Trophoblast cell (in vitro differentiated cells and primary cell): Measurements from ENCODE around the gene GAGE10.

ENCODE experiments used
- DNase-seq, 2 donors: peaks; one replicate each; pipeline ENCODE4 v3.0.0-alpha.2; 2016
- H2AFZ ChIP-seq: 2 replicates; pipeline ENCODE4 v1.6.1; 2013; ENCODE audit warnings: low read length, moderate library complexity, mild to moderate bottlenecking; ENCODE audit not compliant: insufficient read depth, poor library complexity
- H2AK5ac ChIP-seq: 2 replicates; pipeline ENCODE4 v1.6.1; 2013; ENCODE audit warnings: mild to moderate bottlenecking, low read length
- H2BK120ac ChIP-seq: 2 replicates; pipeline ENCODE4 v1.6.1; 2013; ENCODE audit warnings: low read length, mild to moderate bottlenecking, moderate library complexity; ENCODE audit not compliant: insufficient read depth, poor library complexity
- H2BK12ac ChIP-seq: 2 replicates; pipeline ENCODE4 v1.6.1; 2013; ENCODE audit warnings: mild to moderate bottlenecking, low read length, moderate library complexity
- H2BK5ac ChIP-seq: 2 replicates; pipeline ENCODE4 v1.6.1; 2013; ENCODE audit warnings: low read length, low read depth, moderate library complexity, mild to moderate bottlenecking; ENCODE audit not compliant: poor library complexity
- H3K14ac ChIP-seq: 2 replicates; pipeline ENCODE4 v1.6.1; 2013; ENCODE audit warnings: mild to moderate bottlenecking, low read length
- H3K18ac ChIP-seq: 2 replicates; pipeline ENCODE4 v1.6.1; 2013; ENCODE audit warnings: mild to moderate bottlenecking, low read length
- H3K23ac ChIP-seq: 2 replicates; pipeline ENCODE4 v1.6.1; 2013; ENCODE audit warnings: low read length
- H3K27ac ChIP-seq: 2 replicates; pipeline ENCODE4 v1.5.1; 2013; ENCODE audit warnings: low read depth, mild to moderate bottlenecking, inconsistent platforms, low read length, moderate library complexity
- H3K27me3 ChIP-seq: 2 replicates; pipeline ENCODE4 v1.6.1; 2013; ENCODE audit warnings: inconsistent platforms, mild to moderate bottlenecking, low read length, moderate library complexity; ENCODE audit not compliant: insufficient read depth
- H3K36me3 ChIP-seq, 2 experiments: 1 replicate in 1 of 2; 2 replicates in 1 of 2; pipeline ENCODE4 v1.6.1; 2013; ENCODE audit warnings: low read length in 2 of 2, mild to moderate bottlenecking in 2 of 2, moderate library complexity in 1 of 2; ENCODE audit not compliant: insufficient read depth in 2 of 2, control insufficient read depth in 1 of 2
- H3K4ac ChIP-seq: 2 replicates; pipeline ENCODE4 v1.6.1; 2013; ENCODE audit warnings: low read depth, mild to moderate bottlenecking, low read length, moderate library complexity
- H3K4me1 ChIP-seq, 2 experiments: 1 replicate in 1 of 2; 2 replicates in 1 of 2; pipeline ENCODE4 v1.6.1; 2013; ENCODE audit warnings: low read length in 2 of 2, mild to moderate bottlenecking in 2 of 2, moderate library complexity in 1 of 2; ENCODE audit not compliant: insufficient read depth in 2 of 2, control insufficient read depth in 1 of 2
- H3K4me2 ChIP-seq: 2 replicates; pipeline ENCODE4 v1.6.1; 2013; ENCODE audit warnings: inconsistent platforms, mild to moderate bottlenecking, low read length, moderate library complexity
- H3K4me3 ChIP-seq: 2 replicates; pipeline ENCODE4 v1.5.1; 2013; ENCODE audit warnings: mild to moderate bottlenecking, low read depth, low read length, inconsistent platforms
- H3K79me1 ChIP-seq: one replicate; pipeline ENCODE4 v1.6.1; 2013; ENCODE audit warnings: low read length
- H3K79me2 ChIP-seq: 2 replicates; pipeline ENCODE4 v1.6.1; 2013; ENCODE audit warnings: low read length, mild to moderate bottlenecking; ENCODE audit not compliant: control insufficient read depth, insufficient read depth, poor library complexity
- H3K9ac ChIP-seq: 2 replicates; pipeline ENCODE4 v1.6.1; 2013; ENCODE audit warnings: mild to moderate bottlenecking, low read length
- H3K9me3 ChIP-seq: 2 replicates; pipeline ENCODE4 v1.6.1; 2013; ENCODE audit warnings: low read depth, mild to moderate bottlenecking, control low read depth, inconsistent platforms, low read length; ENCODE audit not compliant: insufficient read depth
- H4K12ac ChIP-seq: 2 replicates; pipeline ENCODE4 v1.6.1; 2013; ENCODE audit warnings: low read depth, mild to moderate bottlenecking, low read length, moderate library complexity
- H4K8ac ChIP-seq: 2 replicates; pipeline ENCODE4 v1.6.1; 2013; ENCODE audit warnings: low read depth, mild to moderate bottlenecking, low read length, moderate library complexity
- H4K91ac ChIP-seq: one replicate; pipeline ENCODE4 v1.6.1; 2013; ENCODE audit warnings: low read depth, mild to moderate bottlenecking, low read length, moderate library complexity
- WGBS: extraction: QIAGEN DNeasy Blood & Tissue Kit; methylation state at CpG from one replicate; pipeline ENCODE4 v1.1.7; 2013; ENCODE audit warnings: missing lambda C conversion rate; ENCODE audit not compliant: insufficient read length, insufficient coverage; ENCODE audit errors: extremely low coverage; 5-methylcytosine and 5-hydroxymethylcytosine counted together

Gene GAGE10

GRCh38 chrX:49263631-49264030 is 39.8 kb upstream of the GAGE10 start:
- H4K91ac ChIP-seq, result no peak overlapping the region
- no peaks in the 10 kb centered on the region for H3K36me3 ChIP-seq
- no peak overlapping the region for H3K23ac ChIP-seq
- H2BK12ac ChIP-seq, result no peak overlapping the region
- no peak overlapping the region for H4K12ac ChIP-seq
- H3K9ac ChIP-seq, result no peak overlapping the region
- no peak overlapping the region for H4K8ac ChIP-seq
- no peak overlapping the region for H3K14ac ChIP-seq
- no peak overlapping the region for H3K27ac ChIP-seq
- no peaks in the 10 kb centered on the region for H3K9me3 ChIP-seq
- H2AFZ ChIP-seq, result no peak overlapping the region
- H2BK5ac ChIP-seq, result no peak overlapping the region
- H3K27me3 ChIP-seq, result no peaks in the 10 kb centered on the region
- H2BK120ac ChIP-seq, result no peak overlapping the region
- no peak overlapping the region for H2AK5ac ChIP-seq
- no peak overlapping the region for H3K4me3 ChIP-seq
- peaks cover under 1% of the 10 kb centered on the region for H3K79me2 ChIP-seq
- H3K18ac ChIP-seq, result no peak overlapping the region
- no peak overlapping the region for H3K4ac ChIP-seq
- H3K4me1 ChIP-seq, result peaks cover 0 to 1% of the 10 kb centered on the region in 2 experiments
- no peak overlapping the region for H3K4me2 ChIP-seq
- no peak for DNase-seq
- no CpG with 5 or more reads among the region's 10 CpGs for WGBS
- H3K79me1 ChIP-seq, result peaks cover 1% of the 10 kb centered on the region

GRCh38 chrX:49264460-49264859 is 39.0 kb upstream of the GAGE10 start, which contains the start of gene FOXP3:
Gene FOXP3, minus strand, starts transcription at chrX:49264710. Its CDS starts 6,205 bp downstream, at chrX:49258505.
- WGBS, result no CpG with 5 or more reads among the region's 11 CpGs
- Histone ChIP-seq H2BK12ac (no peak within 1 kb of the TSS), H3K27ac (no peak within 1 kb of the TSS), H2BK5ac (no peak within 1 kb of the TSS), H2AFZ (no peak within 1 kb of the TSS), H3K4me2 (no peak within 1 kb of the TSS), H2BK120ac (no peak within 1 kb of the TSS), H3K4ac (no peak within 1 kb of the TSS), H2AK5ac (no peak within 1 kb of the TSS), H3K36me3 (no peaks in the 10 kb centered on the region), H4K91ac (no peak within 1 kb of the TSS), H3K4me3 (no peak within 1 kb of the TSS), H3K9me3 (no peaks in the 10 kb centered on the region), H3K4me1 (peaks cover 0 to 3% of the 10 kb centered on the region in 2 experiments), H3K9ac (no peak within 1 kb of the TSS), H4K8ac (no peak within 1 kb of the TSS), H3K79me2 (peaks cover 3% of the 10 kb centered on the region), H3K23ac (no peak within 1 kb of the TSS), H3K18ac (no peak within 1 kb of the TSS), H3K79me1 (peaks cover 6% of the 10 kb centered on the region), H3K27me3 (no peaks in the 10 kb centered on the region), H3K14ac (no peak within 1 kb of the TSS), H4K12ac (no peak within 1 kb of the TSS)
- no peak for DNase-seq

- no peak overlapping the region for H3K23ac ChIP-seq
- no peak overlapping the region for H3K4me2 ChIP-seq
- DNase-seq, result no peak
- H3K9me3 ChIP-seq, result no peaks in the 10 kb centered on the region
- no peak overlapping the region for H2AFZ ChIP-seq
- no peak overlapping the region for H4K12ac ChIP-seq
- H3K4ac ChIP-seq, result no peak overlapping the region
- H3K9ac ChIP-seq, result no peak overlapping the region
- no peak overlapping the region for H2BK12ac ChIP-seq
- H2AK5ac ChIP-seq, result no peak overlapping the region
- peaks cover 10% of the 10 kb centered on the region for H3K79me2 ChIP-seq
- H4K91ac ChIP-seq, result no peak overlapping the region
- H2BK120ac ChIP-seq, result no peak overlapping the region
- H3K4me3 ChIP-seq, result no peak overlapping the region
- H4K8ac ChIP-seq, result no peak overlapping the region
- no peak overlapping the region for H3K14ac ChIP-seq
- peaks cover 13% of the 10 kb centered on the region in 2 experiments for H3K4me1 ChIP-seq
- peaks cover 0 to 2% of the 10 kb centered on the region in 2 experiments for H3K36me3 ChIP-seq
- H2BK5ac ChIP-seq, result no peak overlapping the region
- no peak overlapping the region for H3K27ac ChIP-seq
- H3K18ac ChIP-seq, result no peak overlapping the region
- peaks cover 14% of the 10 kb centered on the region for H3K79me1 ChIP-seq
- no CpG with 5 or more reads among the region's 10 CpGs for WGBS
- H3K27me3 ChIP-seq, result no peaks in the 10 kb centered on the region
Measured at GRCh38 chrX:49266523-49267445, 36.7 kb upstream of the GAGE10 start.

- Histone ChIP-seq H2BK5ac (no peak overlapping the region), H3K36me3 (peaks cover 0 to 2% of the 10 kb centered on the region in 2 experiments), H3K27me3 (no peaks in the 10 kb centered on the region), H3K4me3 (peak overlapping the region; percentile 72), H2BK120ac (peak overlapping the region; percentile 52), H4K12ac (peak overlapping the region; percentile 35), H3K79me1 (peaks cover 14% of the 10 kb centered on the region), H3K4me1 (peaks cover 13 to 17% of the 10 kb centered on the region in 2 experiments), H2AK5ac (no peak overlapping the region), H3K23ac (no peak overlapping the region), H3K18ac (peak overlapping the region; percentile 51), H3K4ac (no peak overlapping the region), H3K4me2 (peak overlapping the region; percentile 87), H4K8ac (peak overlapping the region; percentile 97), H2AFZ (peak overlapping the region; percentile 45), H3K14ac (peak overlapping the region; percentile 7), H3K9me3 (no peaks in the 10 kb centered on the region), H3K27ac (peak overlapping the region; percentile 49), H3K79me2 (peaks cover 10% of the 10 kb centered on the region), H3K9ac (peak overlapping the region; percentile 80), H2BK12ac (no peak overlapping the region), H4K91ac (peak overlapping the region; percentile 36)
- no peak for DNase-seq
- WGBS, result no CpG with 5 or more reads among the region's 4 CpGs
Measured at GRCh38 chrX:49268702-49269009, 34.8 kb upstream of the GAGE10 start.
